Right lobe of liver (tissue), 6 donors: ENCODE data around the gene CPEB4. TPM values are rescaled to one million over a fixed set of nuclear protein-coding genes. Genes with fewer than 3 reads are reported as not detected.

ENCODE experiments used
- ATAC-seq, 4 donors: fragments of 200-7000 bp; cut with Tn5 transposase; one replicate each; pipeline ENCODE4 v1.9.1; 2020; ENCODE audit warnings: mild to moderate bottlenecking in 4 of 4, moderate library complexity in 4 of 4
- DNase-seq, 3 donors: peaks; one replicate each; pipeline ENCODE4 v3.0.0-alpha.2; 2020
- H3K27ac ChIP-seq, 3 donors: fragments of 200-600 bp; one replicate each; pipeline ENCODE4 v1.8.0; 2022
- H3K27me3 ChIP-seq, 2 donors: fragments of 200-600 bp; one replicate each; pipeline ENCODE4 v1.8.0; 2022
- H3K36me3 ChIP-seq, 4 donors: fragments of 200-600 bp; sonication (generic) in 1 of 4; one replicate each; pipeline versions ENCODE4 v1.5.1 to v1.8.0; 2017 to 2022; ENCODE audit warnings: control low read depth in 1 of 4
- H3K4me1 ChIP-seq, 4 donors: fragments of 200-600 bp; sonication (generic) in 1 of 4; one replicate each; pipeline versions ENCODE4 v1.5.1 to v1.8.0; 2017 to 2022; ENCODE audit warnings: control low read depth in 1 of 4
- H3K4me3 ChIP-seq, 3 donors: fragments of 200-600 bp; one replicate each; pipeline ENCODE4 v1.8.0; 2022
- H3K9me3 ChIP-seq, 4 donors: fragments of 200-600 bp; sonication (generic) in 1 of 4; one replicate each; pipeline versions ENCODE4 v1.5.1 to v1.8.0; 2017 to 2022; ENCODE audit warnings: control low read depth in 1 of 4
- CTCF ChIP-seq, 4 donors: fragments of 200-600 bp in 3 of 4; fragments of 450-650 bp in 1 of 4; IDR thresholded peaks; one replicate each; pipeline versions ENCODE4 v1.5.1 to v1.8.0; 2016 to 2022; ENCODE audit warnings: antibody characterized with exemption in 4 of 4, mild to moderate bottlenecking in 2 of 4
- POLR2A ChIP-seq: fragments of 450-650 bp; IDR thresholded peaks from one replicate; pipeline ENCODE4 v1.6.1; 2017; ENCODE audit warnings: antibody characterized with exemption, mild to moderate bottlenecking
- WGBS: methylation state at CpG from one replicate; pipeline ENCODE4 v1.1.6; 2018; ENCODE audit warnings: low coverage, low lambda C conversion rate; ENCODE audit not compliant: insufficient coverage; ENCODE audit errors: missing lambda C conversion rate; 5-methylcytosine and 5-hydroxymethylcytosine counted together
- intact Hi-C, 2 donors: fragments of 100-400 bp; cut with DNase I; formaldehyde crosslinking; loops; one replicate each; pipeline versions ENCODE4 v1.11.2 to v1.14.1; 2022
- total RNA-seq, 6 experiments: library from RNA; depleted of rRNA in 2 of 6; stranded (reverse); fragments of >200 nt in 2 of 6; fragmentation: NEBNext Ultra II Directional in 3 of 6; extraction: Animal tissue kit (Norgen Biotek cat#: 25700) in 3 of 6; gene quantifications; one replicate each; pipeline versions ENCODE4 v1.1.0 to v1.2.4, GENCODE V29; 2016 to 2023
- donor health status: DM: no; HTN: yes; CAD: no.
- donor health status: DM: no; HTN: no; CAD: no.
- donor health status: DM: no; HTN: no; CAD: no.
- donor health status: DM: no; HTN: yes; CAD: no.
- donor health status: DM: no; HTN: yes; CAD: no.

Gene CPEB4
- total RNA-seq, 6 experiments from 2014 or later, result 27.3 to 49.9 (median 40.0) TPM

- Histone ChIP-seq H3K4me3 (no peak overlapping the region), H3K4me1 (no peaks in the 10 kb centered on the region), H3K36me3 (no peaks in the 10 kb centered on the region), H3K27me3 (no peaks in the 10 kb centered on the region), H3K27ac (no peak overlapping the region), H3K9me3 (no peaks in the 10 kb centered on the region)
- TF ChIP-seq CTCF (IDR thresholded peaks at IDR 0.05) (no peak), POLR2A (no peak)
- no peak for DNase-seq
- intact Hi-C loops, result no loop called here
- WGBS, result 70% methylated on average over 5 of the region's 5 CpGs
- ATAC-seq, result no peak
Measured at GRCh38 chr5:174008922-174009321, 120.8 kb downstream of the CPEB4 start.

GRCh38 chr5:174010365-174010764 is 122.2 kb downstream of the CPEB4 start:
- Histone ChIP-seq H3K27me3 (no peaks in the 10 kb centered on the region), H3K4me1 (no peaks in the 10 kb centered on the region), H3K9me3 (no peaks in the 10 kb centered on the region), H3K4me3 (no peak overlapping the region), H3K27ac (no peak overlapping the region), H3K36me3 (no peaks in the 10 kb centered on the region)
- intact Hi-C loops, result no loop called here
- DNase-seq, result no peak
- ATAC-seq, result no peak
- TF ChIP-seq CTCF (IDR thresholded peaks at IDR 0.05), result no peak
- no peak for TF ChIP-seq POLR2A
- WGBS, result 67% methylated on average over 1 of the region's 1 CpG

GRCh38 chr5:174011441-174011840 is 123.3 kb downstream of the CPEB4 start:
- intact Hi-C loops, result no loop called here
- WGBS, result 47% methylated on average over 3 of the region's 3 CpGs

More at GRCh38 chr5:174011441-174011840, 123.3 kb downstream of the CPEB4 start:
- Histone ChIP-seq H3K27me3 (no peaks in the 10 kb centered on the region), H3K36me3 (no peaks in the 10 kb centered on the region), H3K4me1 (no peaks in the 10 kb centered on the region), H3K4me3 (no peak overlapping the region), H3K9me3 (no peaks in the 10 kb centered on the region), H3K27ac (no peak overlapping the region)
- ATAC-seq (no peak), DNase-seq (no peak)
- TF ChIP-seq CTCF (IDR thresholded peaks at IDR 0.05) (no peak), POLR2A (no peak)

Other genes starting within 250 kb of the CPEB4 start
- gene C5orf47, start 100.8 kb downstream of the CPEB4 start, total RNA-seq, result not detected
- gene NSG2, start 157.4 kb downstream of the CPEB4 start, total RNA-seq, result under 1 TPM in 1 of 6 experiments, not detected in 5; 0.13 TPM